Endometrial microvascular endothelial cells (primary cell): ENCODE measurements around the gene MRPL28. TPM values are rescaled to one million over a fixed set of nuclear protein-coding genes. Genes with fewer than 3 reads are reported as not detected.
"Not testable (repeated sequence)": the region's sequence is repeated elsewhere in the genome, so short reads cannot be mapped to it uniquely, and the experiment has no call there.

Experiments used
- in situ Hi-C: cut with HindIII; loops from 2 replicates; pipeline ENCODE4 v1.10.0; 2017; ENCODE audit warnings: low sequenced_read_pairs, low pct_unique_long_range_greater_than_20kb; ENCODE audit errors: inconsistent ontology term
- total RNA-seq: library from RNA; depleted of rRNA; stranded (reverse); fragments of >200 nt; gene quantifications from one replicate; pipeline ENCODE4 v1.2.3, GENCODE V29; 2015; ENCODE audit errors: inconsistent ontology term

The MRPL28 gene
- total RNA-seq, 1 donor from 2014 or later, result 153 TPM

- in situ Hi-C loops, result no loop called here
Measured at GRCh38 chr16:349211-349610, 21.1 kb downstream of the MRPL28 start.

- in situ Hi-C loops, result not testable (repeated sequence)
Measured at GRCh38 chr16:348495-348894, 21.8 kb downstream of the MRPL28 start.

GRCh38 chr16:347203-347602 lies 23.1 kb downstream of the MRPL28 start:
- in situ Hi-C loops, result no loop called here

GRCh38 chr16:346587-346986 lies 23.8 kb downstream of the MRPL28 start:
- in situ Hi-C loops, result no loop called here

- in situ Hi-C loops, result no loop called here
Measured at GRCh38 chr16:345772-346171, 24.6 kb downstream of the MRPL28 start.

- in situ Hi-C loops, result no loop called here
Measured at GRCh38 chr16:342455-343213, 27.7 kb downstream of the MRPL28 start.

- in situ Hi-C loops, result not testable (repeated sequence)
Measured at GRCh38 chr16:341974-342336, 28.4 kb downstream of the MRPL28 start.

GRCh38 chr16:341095-341973 lies 29.0 kb downstream of the MRPL28 start:
- in situ Hi-C loops, result not testable (repeated sequence)

- in situ Hi-C loops, result no loop called here
Measured at GRCh38 chr16:340370-341091, 29.8 kb downstream of the MRPL28 start.

GRCh38 chr16:339680-340079 lies 30.7 kb downstream of the MRPL28 start:
- in situ Hi-C loops, result no loop called here

- in situ Hi-C loops, result no loop called here
Measured at GRCh38 chr16:337975-338575, 32.3 kb downstream of the MRPL28 start.

- in situ Hi-C loops, result no loop called here
Measured at GRCh38 chr16:337437-337836, 32.9 kb downstream of the MRPL28 start.

GRCh38 chr16:336269-336668 lies 34.1 kb downstream of the MRPL28 start:
- in situ Hi-C loops, result no loop called here

- in situ Hi-C loops, result not testable (repeated sequence)
Measured at GRCh38 chr16:334861-335632, 35.3 kb downstream of the MRPL28 start.

GRCh38 chr16:334164-334832 lies 36.0 kb downstream of the MRPL28 start:
- in situ Hi-C loops, result not testable (repeated sequence)

- in situ Hi-C loops, result no loop called here
Measured at GRCh38 chr16:333406-334094, 36.8 kb downstream of the MRPL28 start.

GRCh38 chr16:331181-331814 lies 39.0 kb downstream of the MRPL28 start:
- in situ Hi-C loops, result not testable (repeated sequence)
